IMR-90 (cell line): ENCODE measurements around the gene KIF1A. TPM values are rescaled to one million over a fixed set of nuclear protein-coding genes. Genes with fewer than 3 reads are reported as not detected.

ENCODE experiments used
- ATAC-seq: fragments of 200-7000 bp; cut with Tn5 transposase; 2 replicates; pipeline ENCODE4 v1.9.1; 2020; ENCODE audit warnings: low read depth, mild to moderate bottlenecking, moderate library complexity
- BruUV-seq: library from RNA; stranded (reverse); fragments of 400-500 nt; replicated peaks from 2 replicates; lab custom pipeline; 2021; lab: Mats Ljungman, UMichigan
- CTCF ChIA-PET: fragments of 300-600 bp; formaldehyde crosslinking; extraction: SDS; loops from one replicate; lab custom pipeline; 2021; ENCODE audit warnings: antibody characterized with exemption; lab: Yijun Ruan, JAX
- POLR2A ChIA-PET: fragments of 300-600 bp; sonication (Branson Sonifier 250); formaldehyde crosslinking; loops from one replicate; lab custom pipeline; 2022; ENCODE audit warnings: antibody characterized with exemption; ENCODE audit not compliant: unreplicated experiment; lab: Charles Lee
- DNase-seq: peaks from one replicate; pipeline ENCODE4 v3.0.0; 2013
- H2AFZ ChIP-seq: replicated peaks from 2 replicates; pipeline ENCODE3; 2013; ENCODE audit warnings: low read length, mild to moderate bottlenecking; ENCODE audit not compliant: poor library complexity
- H2AK5ac ChIP-seq: 2 replicates; pipeline ENCODE4 v1.6.1; 2013; ENCODE audit warnings: low read depth, low read length, inconsistent platforms
- H2AK9ac ChIP-seq: replicated peaks from 2 replicates; pipeline ENCODE3; 2013; ENCODE audit warnings: mild to moderate bottlenecking, low read depth, low read length, moderate library complexity; ENCODE audit not compliant: poor library complexity
- H2BK120ac ChIP-seq: 2 replicates; pipeline ENCODE4 v1.6.1; 2013; ENCODE audit warnings: low read depth, low read length, inconsistent platforms
- H2BK15ac ChIP-seq: 3 replicates; pipeline ENCODE4 v1.6.1; 2013; ENCODE audit warnings: low read depth, low read length, inconsistent platforms
- H2BK20ac ChIP-seq: 2 replicates; pipeline ENCODE4 v1.6.1; 2013; ENCODE audit warnings: low read depth, mild to moderate bottlenecking, inconsistent platforms, low read length, moderate library complexity
- H2BK5ac ChIP-seq: 2 replicates; pipeline ENCODE4 v1.6.1; 2013; ENCODE audit warnings: mild to moderate bottlenecking, low read depth, low read length, inconsistent platforms; ENCODE audit not compliant: poor library complexity, severe bottlenecking
- H3K14ac ChIP-seq: replicated peaks from 2 replicates; pipeline ENCODE4 v1.6.1; 2013; ENCODE audit warnings: low read depth, low read length, inconsistent platforms
- H3K18ac ChIP-seq: 2 replicates; pipeline ENCODE4 v1.6.1; 2013; ENCODE audit warnings: low read depth, low read length, control low read depth
- H3K23ac ChIP-seq: 2 replicates; pipeline ENCODE4 v1.6.1; 2013; ENCODE audit warnings: low read depth, low read length, inconsistent platforms
- H3K27ac ChIP-seq: 2 replicates; pipeline ENCODE4 v1.5.1; 2013; ENCODE audit warnings: mild to moderate bottlenecking, control low read depth, low read length; ENCODE audit not compliant: insufficient read depth
- H3K27me3 ChIP-seq: 2 replicates; pipeline ENCODE4 v1.6.1; 2013; ENCODE audit warnings: low read length; ENCODE audit not compliant: control insufficient read depth, insufficient read depth
- H3K36me3 ChIP-seq: 2 replicates; pipeline ENCODE4 v1.6.1; 2013; ENCODE audit warnings: low read length, mixed read lengths; ENCODE audit not compliant: control insufficient read depth, insufficient read depth
- H3K4ac ChIP-seq: 2 replicates; pipeline ENCODE4 v1.6.1; 2013; ENCODE audit warnings: low read depth, low read length, inconsistent platforms
- H3K4me1 ChIP-seq: 2 replicates; pipeline ENCODE4 v1.6.1; 2013; ENCODE audit warnings: low read length, mixed read lengths; ENCODE audit not compliant: control insufficient read depth, insufficient read depth
- H3K4me2 ChIP-seq: 2 replicates; pipeline ENCODE4 v1.6.1; 2013; ENCODE audit warnings: low read depth, mild to moderate bottlenecking, control low read depth, low read length, moderate library complexity
- H3K4me3 ChIP-seq: 2 replicates; pipeline ENCODE4 v1.5.1; 2013; ENCODE audit warnings: low read depth, mild to moderate bottlenecking, control low read depth, low read length, moderate library complexity; ENCODE audit not compliant: insufficient read depth
- H3K56ac ChIP-seq: 2 replicates; pipeline ENCODE4 v1.6.1; 2013; ENCODE audit warnings: low read length, inconsistent platforms; ENCODE audit not compliant: insufficient read depth; ENCODE audit errors: extremely low read depth
- H3K79me1 ChIP-seq, 2 experiments: 2 replicates each; pipeline ENCODE4 v1.6.1; 2013; ENCODE audit warnings: low read length in 2 of 2, inconsistent platforms in 1 of 2, low read depth in 1 of 2
- H3K9ac ChIP-seq: 2 replicates; pipeline ENCODE4 v1.6.1; 2013; ENCODE audit warnings: low read depth, low read length, control low read depth
- H3K9me1 ChIP-seq: 2 replicates; pipeline ENCODE4 v1.6.1; 2013; ENCODE audit warnings: low read length, inconsistent platforms; ENCODE audit not compliant: insufficient read depth
- H3K9me3 ChIP-seq: 2 replicates; pipeline ENCODE4 v1.6.1; 2013; ENCODE audit warnings: low read length; ENCODE audit not compliant: control insufficient read depth, insufficient read depth
- H4K20me1 ChIP-seq: 2 replicates; pipeline ENCODE4 v1.6.1; 2013; ENCODE audit warnings: low read length, inconsistent platforms; ENCODE audit not compliant: insufficient read depth
- H4K5ac ChIP-seq: 2 replicates; pipeline ENCODE4 v1.6.1; 2013; ENCODE audit warnings: mild to moderate bottlenecking, low read depth, low read length, control low read depth
- H4K8ac ChIP-seq, 2 experiments: 2 replicates each; pipeline ENCODE4 v1.6.1; 2013; ENCODE audit warnings: low read depth in 2 of 2, low read length in 2 of 2, control low read depth in 1 of 2, inconsistent platforms in 1 of 2
- H4K91ac ChIP-seq: 2 replicates; pipeline ENCODE4 v1.6.1; 2013; ENCODE audit warnings: low read depth, low read length, inconsistent platforms; ENCODE audit not compliant: insufficient read depth
- BHLHE40 ChIP-seq: fragments of 150-350 bp; IDR thresholded peaks from 2 replicates; pipeline ENCODE4 v1.6.1; 2016; ENCODE audit warnings: mild to moderate bottlenecking, low read depth, low read length
- FOS ChIP-seq: fragments of 150-350 bp; IDR thresholded peaks from 2 replicates; pipeline ENCODE4 v1.6.1; 2016; ENCODE audit warnings: low read depth, low read length
- MAFK ChIP-seq: IDR thresholded peaks from 2 replicates; pipeline ENCODE4 v1.6.1; 2012; ENCODE audit warnings: low read depth, low read length, improper control_type of control experiment
- MAZ ChIP-seq: IDR thresholded peaks from 2 replicates; pipeline ENCODE4 v1.6.1; 2012; ENCODE audit warnings: low read depth, mild to moderate bottlenecking, low read length, improper control_type of control experiment, moderate library complexity, borderline replicate concordance
- NFE2L2 ChIP-seq: fragments of 150-350 bp; IDR thresholded peaks from 2 replicates; pipeline ENCODE4 v1.6.1; 2016; ENCODE audit warnings: low read depth, mild to moderate bottlenecking, low read length
- POLR2A ChIP-seq: IDR thresholded peaks from 2 replicates; pipeline ENCODE4 v1.6.1; 2012; ENCODE audit warnings: mild to moderate bottlenecking, low read depth, low read length
- RAD21 ChIP-seq: IDR thresholded peaks from 2 replicates; pipeline ENCODE4 v1.6.1; 2012; ENCODE audit warnings: low read length, improper control_type of control experiment
- RFX5 ChIP-seq: IDR thresholded peaks from 2 replicates; pipeline ENCODE4 v1.8.0; 2012; ENCODE audit warnings: low read depth, mild to moderate bottlenecking, low read length, moderate library complexity
- WGBS, 2 experiments: methylation state at CpG; one replicate each; pipeline versions ENCODE4 v1.1.5 to v1.1.7; 2013; ENCODE audit warnings: missing lambda C conversion rate in 2 of 2; ENCODE audit not compliant: insufficient read length in 1 of 2; ENCODE audit errors: extremely low coverage in 2 of 2; 5-methylcytosine and 5-hydroxymethylcytosine counted together
- dilution Hi-C: fragments of 300-500 bp; cut with HindIII; formaldehyde crosslinking; loops from one replicate; pipeline ENCODE4 v1.14.3; 2018; ENCODE audit warnings: low sequenced_read_pairs; ENCODE audit not compliant: unreplicated experiment
- in situ Hi-C: fragments of 300-500 bp; cut with MboI; formaldehyde crosslinking; loops from 3 replicates; pipeline ENCODE4 v1.14.3; 2019; ENCODE audit warnings: low sequenced_read_pairs, inconsistent platforms, mixed read lengths
- intact Hi-C: fragments of 100-400 bp; cut with micrococcal nuclease; formaldehyde crosslinking; loops from 2 replicates; pipeline ENCODE4 v1.10.0; 2022
- polyA plus RNA-seq, 3 experiments: library from polyadenylated mRNA; depleted of rRNA; stranded (reverse); fragments of >200 nt; gene quantifications; 2 replicates each; pipeline ENCODE4 v1.2.3, GENCODE V29; 2012; ENCODE audit warnings: low replicate concordance in 1 of 3
- total RNA-seq: library from RNA; depleted of rRNA; stranded (reverse); fragments of >200 nt; gene quantifications from 2 replicates; pipeline ENCODE4 v1.2.3, GENCODE V29; 2012
- TF ChIP-seq, protein P1 (sequence below): conservative IDR thresholded peaks from 2 replicates; pipeline ENCODE4 v1.5.1; 2012; ENCODE audit warnings: mild to moderate bottlenecking, low read depth, low read length, improper control_type of control experiment
- TF ChIP-seq, protein P2 (sequence below): fragments of 150-350 bp; IDR thresholded peaks from 2 replicates; pipeline ENCODE4 v1.6.1; 2016; ENCODE audit warnings: low read depth, mild to moderate bottlenecking, low read length, moderate library complexity, borderline replicate concordance

Gene KIF1A
- total and polyA plus RNA-seq, 2 of the 4 experiments (the other 2 are of a cell fraction), result under 0.01 TPM; not detected in 1

DNA sequence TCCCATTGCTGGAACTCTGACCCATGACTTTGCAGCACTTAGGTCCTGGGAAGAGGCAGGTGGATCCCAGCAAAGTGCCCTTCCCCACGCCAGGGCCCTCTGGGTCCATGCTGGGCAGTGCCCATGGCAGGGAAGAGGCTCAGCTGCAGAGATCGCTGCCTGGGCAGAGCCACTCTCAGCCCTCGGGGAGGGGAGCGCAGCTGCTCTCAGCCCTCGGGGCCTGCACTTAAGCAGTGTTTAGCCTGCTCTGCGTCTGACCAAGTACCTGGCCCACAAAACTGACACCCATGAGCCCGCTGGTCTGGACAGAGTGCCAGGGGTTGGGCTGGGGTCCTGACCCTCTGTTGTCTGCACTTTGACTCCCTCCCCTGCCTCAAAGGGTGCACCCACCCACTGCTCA lies 82.1 kb downstream of the KIF1A start:
- no peak overlapping the region for H3K27ac ChIP-seq
- H3K27me3 ChIP-seq, result peaks cover 47% of the 10 kb centered on the region

More for the DNA sequence above, 82.1 kb downstream of the KIF1A start:
- H4K8ac ChIP-seq, result no peak overlapping the region
- 57% methylated on average over 6 of the region's 7 CpGs; no CpG with 5 or more reads in 1 of the 2 experiments for WGBS, 2 experiments
- no peak overlapping the region for H3K9ac ChIP-seq
- no peak overlapping the region for H2BK5ac ChIP-seq
- H3K9me3 ChIP-seq, result no peaks in the 10 kb centered on the region
- in situ Hi-C loops, result no loop called here
- H3K79me1 ChIP-seq, result no peaks in the 10 kb centered on the region
- no peak overlapping the region for H3K56ac ChIP-seq
- no peaks in the 10 kb centered on the region for H4K20me1 ChIP-seq
- H3K4me3 ChIP-seq, result no peak overlapping the region
- H3K4me1 ChIP-seq, result no peaks in the 10 kb centered on the region
- ChIA-PET POLR2A (no interaction called here), CTCF (no interaction called here)
- no peak overlapping the region for H3K14ac ChIP-seq
- no peak for TF ChIP-seq POLR2A
- TF ChIP-seq RAD21, result no peak
- no peak for TF ChIP-seq NFE2L2
- no peak for TF ChIP-seq MAFK
- TF ChIP-seq, protein P1, sequence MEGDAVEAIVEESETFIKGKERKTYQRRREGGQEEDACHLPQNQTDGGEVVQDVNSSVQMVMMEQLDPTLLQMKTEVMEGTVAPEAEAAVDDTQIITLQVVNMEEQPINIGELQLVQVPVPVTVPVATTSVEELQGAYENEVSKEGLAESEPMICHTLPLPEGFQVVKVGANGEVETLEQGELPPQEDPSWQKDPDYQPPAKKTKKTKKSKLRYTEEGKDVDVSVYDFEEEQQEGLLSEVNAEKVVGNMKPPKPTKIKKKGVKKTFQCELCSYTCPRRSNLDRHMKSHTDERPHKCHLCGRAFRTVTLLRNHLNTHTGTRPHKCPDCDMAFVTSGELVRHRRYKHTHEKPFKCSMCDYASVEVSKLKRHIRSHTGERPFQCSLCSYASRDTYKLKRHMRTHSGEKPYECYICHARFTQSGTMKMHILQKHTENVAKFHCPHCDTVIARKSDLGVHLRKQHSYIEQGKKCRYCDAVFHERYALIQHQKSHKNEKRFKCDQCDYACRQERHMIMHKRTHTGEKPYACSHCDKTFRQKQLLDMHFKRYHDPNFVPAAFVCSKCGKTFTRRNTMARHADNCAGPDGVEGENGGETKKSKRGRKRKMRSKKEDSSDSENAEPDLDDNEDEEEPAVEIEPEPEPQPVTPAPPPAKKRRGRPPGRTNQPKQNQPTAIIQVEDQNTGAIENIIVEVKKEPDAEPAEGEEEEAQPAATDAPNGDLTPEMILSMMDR, result no peak
- TF ChIP-seq, protein P2, sequence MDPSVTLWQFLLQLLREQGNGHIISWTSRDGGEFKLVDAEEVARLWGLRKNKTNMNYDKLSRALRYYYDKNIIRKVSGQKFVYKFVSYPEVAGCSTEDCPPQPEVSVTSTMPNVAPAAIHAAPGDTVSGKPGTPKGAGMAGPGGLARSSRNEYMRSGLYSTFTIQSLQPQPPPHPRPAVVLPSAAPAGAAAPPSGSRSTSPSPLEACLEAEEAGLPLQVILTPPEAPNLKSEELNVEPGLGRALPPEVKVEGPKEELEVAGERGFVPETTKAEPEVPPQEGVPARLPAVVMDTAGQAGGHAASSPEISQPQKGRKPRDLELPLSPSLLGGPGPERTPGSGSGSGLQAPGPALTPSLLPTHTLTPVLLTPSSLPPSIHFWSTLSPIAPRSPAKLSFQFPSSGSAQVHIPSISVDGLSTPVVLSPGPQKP, result no peak
- TF ChIP-seq RFX5, result no peak
- no peak for TF ChIP-seq FOS
- no peak for TF ChIP-seq MAZ
- no peak for TF ChIP-seq BHLHE40
- no peak overlapping the region for H3K18ac ChIP-seq
- no peak overlapping the region for H2AK9ac ChIP-seq
- no peak overlapping the region for H4K5ac ChIP-seq
- DNase-seq (no peak), ATAC-seq (no peak)
- dilution Hi-C loops, result no loop called here
- H2BK120ac ChIP-seq, result no peak overlapping the region
- H3K36me3 ChIP-seq, result no peaks in the 10 kb centered on the region
- H3K23ac ChIP-seq, result no peak overlapping the region
- no peak overlapping the region for H2AK5ac ChIP-seq
- no peak overlapping the region for H2BK20ac ChIP-seq
- no peaks in the 10 kb centered on the region for H3K9me1 ChIP-seq
- no peak overlapping the region for H2AFZ ChIP-seq
- H2BK15ac ChIP-seq, result no peak overlapping the region
- BruUV-seq, result no TSS peak
- no peak overlapping the region for H3K4me2 ChIP-seq
- no peak overlapping the region for H4K91ac ChIP-seq
- no peak overlapping the region for H3K4ac ChIP-seq
- intact Hi-C loops, result no loop called here
